ENCODE results near the gene PTCH1.

PTCH1 gene

DNA sequence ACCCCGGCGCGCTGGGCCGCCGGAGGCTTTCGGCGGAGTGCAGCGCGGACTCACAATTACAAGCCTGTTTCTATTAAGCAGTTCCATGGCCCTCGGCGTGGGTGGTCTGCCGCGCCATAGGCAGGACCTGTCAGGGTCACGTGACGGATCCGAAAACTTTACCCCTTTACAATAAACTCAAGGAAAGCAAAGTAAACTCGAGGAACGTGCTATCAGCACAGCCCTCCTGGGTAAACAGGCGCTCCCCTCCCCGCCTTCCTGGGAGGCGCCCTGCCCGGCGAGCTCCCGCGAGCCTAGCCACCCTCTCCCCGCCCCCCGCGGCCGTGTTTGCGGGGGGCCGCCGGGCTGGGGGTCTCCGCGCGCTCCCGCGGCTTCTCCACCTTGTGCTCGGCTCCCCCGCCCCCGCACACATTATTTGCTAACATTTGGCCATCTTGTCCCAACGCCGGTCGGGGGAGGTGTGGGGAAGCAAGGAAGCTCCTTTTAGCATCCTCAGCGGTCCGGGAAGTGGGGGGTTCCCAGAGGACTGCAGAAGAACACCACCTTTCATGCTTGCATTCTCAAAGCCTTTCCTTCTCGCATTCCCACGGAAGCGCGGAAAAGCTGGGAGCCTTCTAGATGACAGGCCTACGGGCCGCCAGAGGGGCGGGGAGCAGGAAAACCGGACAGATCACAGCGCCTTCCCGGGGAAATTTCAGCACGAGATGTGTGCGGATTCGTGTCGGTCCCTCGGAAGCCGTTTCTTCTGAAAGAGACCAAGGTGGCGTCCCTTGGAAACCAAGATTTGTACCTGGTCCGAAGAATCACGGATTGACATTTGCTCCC lies at the start of gene PTCH1:
Gene PTCH1 (minus strand): TSS at position 238 of the 825 bp plus-strand sequence.
- DNase-seq (ENCODE audit: low read depth in 2 of 2) = no peak

DNA sequence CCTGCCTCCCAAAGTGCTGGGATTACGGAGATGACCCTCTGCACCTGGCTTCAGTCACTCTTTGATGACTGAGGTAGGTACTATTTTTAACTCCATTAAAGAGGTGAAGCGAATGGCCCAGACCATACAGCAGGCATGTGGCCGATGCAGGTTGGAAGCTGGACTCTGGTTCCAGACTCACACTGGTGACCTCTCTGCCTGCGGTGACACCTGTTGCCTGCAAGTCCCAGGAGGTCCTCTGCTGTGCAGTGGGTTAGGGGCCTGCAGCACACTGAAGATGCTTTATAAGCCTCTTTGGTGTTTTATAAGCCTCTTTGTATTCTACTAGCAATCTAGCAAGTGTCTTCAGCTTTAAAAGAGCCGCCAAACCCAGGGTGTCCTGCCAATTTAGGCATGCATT lies 49.2 kb upstream of the PTCH1 start:
- DNase-seq (ENCODE audit: low read depth in 2 of 2) = no peak

DNA sequence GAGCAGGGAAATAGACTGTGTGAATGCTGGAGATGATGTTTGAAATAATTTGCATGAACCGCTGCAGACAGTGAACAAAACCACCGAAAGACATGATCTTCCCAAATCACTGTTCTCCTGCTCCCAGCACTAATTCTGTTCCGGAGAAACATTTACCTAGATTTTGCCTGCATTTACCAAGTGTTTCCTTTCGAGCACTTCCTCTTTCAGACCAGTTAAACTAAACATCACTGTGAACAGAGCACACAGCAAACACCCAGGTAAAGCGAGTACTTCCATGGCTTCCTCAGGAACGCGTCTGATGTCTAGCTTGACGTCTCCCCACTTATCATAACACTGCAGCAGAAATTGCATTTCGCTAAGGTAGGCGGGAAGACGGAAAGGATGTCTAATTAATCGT lies 45.1 kb upstream of the PTCH1 start:
- DNase-seq (ENCODE audit: low read depth in 2 of 2) = no peak

DNA sequence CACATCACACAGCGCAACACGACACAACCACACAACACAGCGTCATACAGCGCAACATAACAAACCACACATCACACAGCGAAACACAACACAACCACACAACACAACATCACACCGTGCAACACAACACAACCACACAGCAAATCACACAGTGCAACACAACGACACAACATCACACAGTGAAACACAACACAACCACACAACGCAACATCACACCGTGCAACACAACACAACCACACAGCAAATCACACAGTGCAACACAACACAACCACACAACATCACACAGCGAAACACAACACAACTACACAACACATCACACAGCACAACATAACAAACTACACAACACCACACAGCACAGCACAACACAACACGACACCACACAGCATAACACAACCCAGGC lies 40.4 kb upstream of the PTCH1 start:
- DNase-seq (ENCODE audit: low read depth in 2 of 2) = no peak

DNA sequence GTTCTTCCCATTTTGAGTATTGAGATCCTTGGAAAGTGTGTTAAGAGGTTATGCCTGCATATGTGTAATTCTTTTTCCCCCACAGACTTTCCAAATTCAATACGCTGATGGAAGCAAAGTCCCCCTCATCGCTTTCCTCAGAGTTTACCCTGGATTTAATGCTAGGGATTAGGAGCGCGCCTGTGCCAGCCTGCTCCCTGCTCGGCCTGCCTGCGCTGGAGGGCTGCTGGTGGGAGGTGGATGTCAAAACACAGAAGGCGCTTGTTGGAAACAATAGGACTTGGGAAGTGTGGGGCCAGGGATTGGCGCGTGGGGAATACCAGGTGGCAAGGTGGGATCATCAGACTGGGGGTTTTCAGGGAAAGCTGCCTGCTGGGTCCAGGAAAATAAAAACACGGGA lies 39.8 kb upstream of the PTCH1 start:
- DNase-seq (ENCODE audit: low read depth in 2 of 2) = no peak

DNA sequence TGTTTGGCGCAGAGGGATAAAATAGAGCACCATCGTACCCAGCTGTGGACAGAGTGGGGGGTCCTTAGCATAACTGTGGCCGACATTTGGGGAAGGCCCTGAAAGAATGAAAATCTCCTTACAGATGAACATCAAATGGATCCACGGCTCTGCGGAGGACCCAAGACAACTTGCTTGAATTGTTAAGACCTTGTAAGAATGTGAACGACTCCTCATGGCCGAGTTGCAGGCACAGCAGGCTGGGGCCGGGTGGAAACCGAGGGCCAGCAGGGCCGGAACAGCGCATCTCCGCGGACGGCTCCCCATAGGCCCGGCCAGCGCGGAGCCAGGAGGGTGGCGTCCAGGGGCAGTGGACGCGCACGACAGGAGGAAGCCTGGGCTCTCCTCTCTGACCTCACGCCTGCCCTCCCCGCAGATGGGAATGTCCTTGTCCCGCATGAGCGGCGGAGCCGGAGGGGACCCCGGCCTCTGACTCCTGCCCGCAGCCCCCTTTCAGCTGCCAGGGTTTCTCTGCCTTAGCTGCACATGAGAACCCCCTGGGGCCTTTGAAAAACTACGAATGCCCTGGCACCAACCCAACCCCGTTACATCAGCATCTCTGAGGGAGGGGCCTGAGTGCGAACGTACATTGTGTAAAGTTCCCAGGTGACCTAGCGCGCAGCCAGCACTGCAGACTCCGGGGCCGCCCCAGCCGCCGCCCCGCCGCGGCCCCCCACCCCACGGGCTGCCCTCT lies 36.2 kb upstream of the PTCH1 start:
- no peak for DNase-seq (ENCODE audit: low read depth in 2 of 2)

DNA sequence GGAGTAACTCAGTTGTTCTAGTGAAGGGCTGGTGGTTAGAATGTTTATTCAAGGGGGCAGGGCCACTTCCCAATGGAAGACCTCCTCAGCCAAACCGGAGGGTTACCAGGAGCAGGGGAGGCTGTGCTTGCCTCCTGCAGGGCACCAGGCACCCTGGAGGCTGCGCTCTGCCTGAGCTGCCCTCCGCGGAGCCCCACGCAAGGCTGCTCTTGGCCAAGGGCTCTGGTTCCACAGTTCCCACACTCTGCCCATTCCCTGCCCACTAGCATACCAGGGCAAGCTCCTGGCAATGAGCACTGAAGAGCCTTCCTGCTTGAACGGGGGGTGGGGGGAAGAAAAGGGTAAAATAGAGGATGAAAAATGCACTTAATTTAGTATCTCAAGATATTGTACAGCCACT lies 35.5 kb upstream of the PTCH1 start:
- no peak for DNase-seq (ENCODE audit: low read depth in 2 of 2)

DNA sequence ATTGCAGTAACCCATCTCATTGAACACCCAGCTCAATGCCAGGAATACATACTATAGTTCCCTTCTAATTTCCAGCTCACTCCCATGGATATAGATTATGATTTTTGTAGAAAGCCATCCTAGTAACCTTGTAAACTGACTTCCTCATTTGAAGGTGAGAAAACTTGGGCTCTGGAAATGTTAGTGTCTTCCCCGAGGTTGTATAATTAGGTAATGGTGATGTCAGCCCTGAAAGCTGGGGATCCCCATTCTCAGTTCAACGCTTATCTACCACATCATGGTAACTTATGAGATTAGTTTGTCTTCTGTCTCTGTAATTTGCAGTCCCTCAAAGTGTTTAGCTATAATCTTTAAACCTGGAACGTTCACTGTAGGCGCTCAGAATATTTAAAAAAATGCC lies 34.6 kb upstream of the PTCH1 start:
- DNase-seq (ENCODE audit: low read depth in 2 of 2) = no peak

DNA sequence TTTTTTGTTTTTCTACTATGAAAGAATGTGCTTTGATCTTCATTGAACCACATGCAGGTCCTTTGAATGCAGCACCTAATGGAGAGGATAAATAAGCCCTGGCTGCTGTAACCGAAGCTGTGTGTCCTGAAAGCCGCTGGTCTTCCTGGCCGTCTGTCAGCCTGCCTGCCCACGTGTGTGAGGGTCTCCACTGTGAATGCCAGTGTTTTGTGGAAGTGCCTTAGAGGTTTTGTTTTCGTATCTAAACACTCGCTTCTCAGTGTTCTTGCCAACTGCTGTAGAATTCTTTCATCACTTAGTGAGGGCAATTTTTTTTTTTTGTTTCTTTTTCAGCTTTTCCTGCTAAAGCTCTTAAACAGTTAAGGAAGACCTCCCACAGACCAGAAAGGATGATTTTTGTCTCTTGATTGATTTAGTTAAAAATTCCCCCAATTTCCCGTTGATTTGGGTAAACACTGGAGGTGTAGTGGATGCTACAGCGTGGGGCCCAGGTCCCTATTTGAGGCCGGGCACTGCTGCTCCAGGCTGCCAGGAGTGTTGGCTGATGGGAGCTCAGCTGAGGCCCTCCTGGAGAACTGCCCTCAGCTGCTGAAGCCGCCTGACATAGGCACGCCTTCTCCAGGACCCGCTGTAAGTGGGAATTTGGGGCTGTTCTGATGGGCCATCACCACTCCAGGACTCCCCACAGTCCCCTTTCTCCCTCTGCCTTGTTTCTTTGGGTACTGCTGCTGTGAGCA lies 29.2 kb upstream of the PTCH1 start:
- no peak for DNase-seq (ENCODE audit: low read depth in 2 of 2)

DNA sequence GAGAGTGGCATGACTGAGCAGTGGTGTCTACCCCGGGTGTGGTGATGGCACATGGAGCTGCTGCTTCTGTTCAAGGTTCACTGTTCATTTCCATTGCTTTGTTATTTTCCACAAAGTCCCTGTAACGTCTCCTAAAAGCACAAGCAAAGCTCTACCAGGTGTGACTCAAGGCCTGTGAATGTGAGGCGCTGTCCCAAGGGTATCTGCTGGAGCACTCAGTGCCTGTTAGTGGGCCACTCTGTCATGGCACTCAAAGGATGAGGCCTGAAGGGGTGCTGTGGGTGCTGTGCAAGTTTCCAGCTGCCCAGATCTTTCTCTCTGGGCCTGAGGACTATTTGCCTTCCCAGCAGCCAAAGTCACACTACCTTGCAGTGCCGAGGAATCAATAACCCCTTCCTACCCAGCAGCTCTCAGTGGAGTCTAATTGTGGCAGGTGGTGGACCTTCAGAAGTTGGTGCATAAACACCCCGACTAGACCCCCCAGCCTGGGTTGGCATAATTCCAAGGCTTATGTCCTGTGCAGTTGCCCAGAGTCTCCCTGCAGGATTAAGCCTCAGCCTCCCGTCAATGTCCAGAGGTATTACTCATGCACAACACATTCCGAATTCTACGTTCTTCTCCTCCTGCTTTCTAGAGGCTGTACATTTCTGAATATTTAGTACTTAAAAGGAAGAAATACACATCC lies 17.4 kb upstream of the PTCH1 start:
- no peak for DNase-seq (ENCODE audit: low read depth in 2 of 2)

DNA sequence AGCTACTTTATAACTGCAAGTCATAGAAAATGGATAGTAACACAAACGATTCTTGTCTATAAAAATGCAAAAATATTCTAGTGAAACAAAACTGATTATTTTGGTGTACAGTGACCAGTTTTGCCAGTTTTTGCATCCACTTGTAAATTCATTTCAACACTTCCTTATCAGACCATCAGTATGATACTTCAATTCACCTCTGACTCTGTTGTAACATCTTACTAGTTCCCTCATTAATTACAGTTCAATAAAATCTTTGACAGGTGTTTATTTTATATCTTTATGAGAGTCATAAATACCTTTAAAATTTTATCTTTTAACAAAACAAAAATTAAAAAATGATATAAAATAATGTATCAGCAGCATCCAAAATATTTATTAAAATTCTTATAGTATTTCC lies 13.1 kb upstream of the PTCH1 start:
- no peak for DNase-seq (ENCODE audit: low read depth in 2 of 2)

DNA sequence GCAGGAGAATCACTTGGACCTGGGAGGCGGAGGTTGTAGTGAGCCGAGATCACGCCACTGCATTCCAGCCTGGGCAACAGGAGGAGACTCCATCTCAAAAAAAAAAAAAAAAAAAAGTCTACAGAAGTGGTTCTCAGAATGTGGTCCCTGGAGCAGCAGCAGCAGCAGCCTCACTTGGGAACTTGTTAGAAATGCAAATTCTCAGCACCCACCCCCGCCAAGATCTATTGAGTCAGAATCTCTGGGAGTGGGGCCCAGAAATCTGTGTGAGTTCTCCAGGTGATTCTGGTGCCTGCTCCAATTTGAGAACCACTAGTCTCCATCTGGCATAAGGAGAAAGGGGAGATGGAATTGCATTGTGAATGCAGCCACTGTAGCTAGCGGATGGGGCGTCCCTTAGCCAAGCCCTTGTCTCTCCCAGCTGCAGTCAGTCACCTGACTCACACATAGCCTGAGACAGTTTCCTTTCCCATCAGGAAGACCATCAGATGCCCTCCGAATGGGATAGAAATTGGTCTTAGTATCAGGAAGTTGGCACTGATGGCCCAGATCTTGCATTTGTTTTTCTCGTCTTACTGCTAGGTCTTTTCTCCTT lies 12.2 kb upstream of the PTCH1 start:
- DNase-seq (ENCODE audit: low read depth in 2 of 2) = no peak

DNA sequence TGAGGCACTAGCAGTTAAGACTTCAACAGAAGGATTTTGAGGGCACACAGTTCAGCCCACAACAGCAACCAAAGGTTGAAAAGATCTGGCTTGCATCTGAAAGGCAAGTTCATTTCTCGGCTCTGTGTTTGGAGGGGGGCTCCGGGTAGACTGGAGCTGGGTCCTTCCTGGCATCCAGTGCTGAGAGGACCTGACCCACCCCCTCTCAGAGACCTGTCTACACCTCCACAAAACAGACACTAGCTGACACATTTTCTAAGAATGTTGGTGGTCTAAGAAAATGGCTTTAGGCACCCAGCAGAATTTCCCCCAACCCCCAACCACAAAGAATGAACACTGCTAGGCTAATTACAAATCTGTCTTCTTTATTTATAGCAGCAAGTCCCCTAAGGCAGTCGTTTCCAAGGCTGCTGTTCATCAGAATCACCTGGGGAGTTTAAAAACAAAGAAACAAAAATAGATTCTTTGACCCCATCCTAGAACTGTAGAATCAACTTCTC lies 6.2 kb upstream of the PTCH1 start:
- DNase-seq (ENCODE audit: low read depth in 2 of 2) = no peak

DNA sequence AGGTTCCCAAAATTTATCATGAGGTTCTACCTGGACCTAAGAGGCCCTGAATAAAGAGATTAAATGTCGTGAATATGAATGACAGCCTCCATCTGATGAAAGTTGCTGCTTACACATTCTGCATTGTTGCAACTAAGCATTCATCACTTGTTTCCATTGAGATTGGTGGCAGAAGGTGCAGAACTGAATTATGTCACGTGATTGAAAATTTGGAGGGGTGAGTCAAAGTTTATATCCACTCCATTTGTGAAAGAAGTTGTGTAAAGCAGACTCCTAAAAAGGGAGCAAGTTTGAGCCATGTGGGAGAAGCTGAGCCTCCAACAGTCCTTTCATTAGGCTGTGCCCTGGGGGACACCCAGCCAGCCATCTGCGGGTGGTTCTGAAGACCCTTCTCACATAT lies 4.9 kb upstream of the PTCH1 start:
- no peak for DNase-seq (ENCODE audit: low read depth in 2 of 2)

DNA sequence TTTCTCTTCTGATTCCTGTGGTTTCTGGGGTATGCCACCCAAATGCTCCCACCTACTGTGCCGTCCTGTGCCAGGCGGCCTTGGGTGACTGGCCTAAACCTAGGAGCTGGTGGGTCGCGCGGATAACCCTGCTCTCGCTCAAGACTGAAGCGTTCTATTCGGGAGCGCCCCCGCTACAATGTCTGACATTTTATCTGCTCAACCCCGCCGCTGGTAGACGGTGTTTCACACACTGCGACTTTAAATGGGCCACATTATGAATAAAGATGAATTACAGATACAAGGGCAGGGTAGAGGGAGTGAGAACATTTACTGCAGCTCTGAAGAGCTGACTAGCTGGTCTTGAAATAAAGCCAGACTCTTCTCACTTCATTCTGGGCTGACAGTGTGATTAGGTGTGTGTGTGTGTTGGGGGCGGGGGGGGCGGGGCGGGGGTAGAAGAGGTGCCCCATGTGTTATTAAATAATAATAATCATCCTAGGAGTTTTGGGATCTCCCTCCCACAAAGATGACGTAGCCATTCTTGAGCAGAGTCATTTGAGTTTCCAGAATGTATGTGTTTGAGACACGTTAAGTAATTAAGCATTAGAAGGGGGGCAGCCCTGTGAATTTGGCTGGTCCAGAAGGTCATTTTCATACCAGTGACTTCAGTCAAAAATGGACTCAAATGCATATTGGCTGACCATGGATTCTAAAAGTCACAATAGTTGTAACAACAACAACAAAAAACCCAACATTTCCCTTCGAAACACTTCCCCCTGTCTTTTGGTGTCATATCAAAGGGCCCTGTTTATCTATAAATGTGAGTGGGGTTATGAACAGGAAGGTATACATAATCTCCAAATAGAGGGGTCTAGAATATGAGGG lies 1.0 kb upstream of the PTCH1 start:
- DNase-seq (ENCODE audit: low read depth in 2 of 2) = no peak

DNA sequence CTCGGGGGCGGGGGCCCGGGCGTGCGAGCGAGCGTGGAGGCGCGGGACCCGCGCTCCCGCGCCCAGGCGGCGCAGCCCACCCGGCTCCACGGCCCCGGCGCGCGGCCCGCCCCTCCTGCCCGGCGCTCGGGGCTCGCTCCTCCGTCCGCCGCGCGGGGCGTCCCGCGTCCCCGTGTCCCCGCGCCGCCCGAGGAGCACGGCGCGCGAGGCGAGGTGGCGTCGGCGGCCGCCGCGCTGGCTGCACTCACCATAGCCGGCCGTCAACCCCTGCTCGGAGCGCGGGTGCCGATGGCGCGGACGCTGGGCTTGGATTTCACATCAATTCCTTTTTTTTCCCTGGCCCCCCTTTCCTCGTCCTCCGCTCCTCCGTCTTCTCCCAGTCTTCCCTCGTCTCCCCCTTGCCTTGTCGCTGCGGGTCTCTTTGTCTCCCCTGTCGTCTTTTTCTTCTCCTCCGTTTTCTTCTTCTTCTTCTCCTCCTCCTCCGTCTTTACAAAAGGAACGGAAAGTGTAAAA lies 494 bp downstream of the PTCH1 start:
- DNase-seq (ENCODE audit: low read depth in 2 of 2) = no peak

DNA sequence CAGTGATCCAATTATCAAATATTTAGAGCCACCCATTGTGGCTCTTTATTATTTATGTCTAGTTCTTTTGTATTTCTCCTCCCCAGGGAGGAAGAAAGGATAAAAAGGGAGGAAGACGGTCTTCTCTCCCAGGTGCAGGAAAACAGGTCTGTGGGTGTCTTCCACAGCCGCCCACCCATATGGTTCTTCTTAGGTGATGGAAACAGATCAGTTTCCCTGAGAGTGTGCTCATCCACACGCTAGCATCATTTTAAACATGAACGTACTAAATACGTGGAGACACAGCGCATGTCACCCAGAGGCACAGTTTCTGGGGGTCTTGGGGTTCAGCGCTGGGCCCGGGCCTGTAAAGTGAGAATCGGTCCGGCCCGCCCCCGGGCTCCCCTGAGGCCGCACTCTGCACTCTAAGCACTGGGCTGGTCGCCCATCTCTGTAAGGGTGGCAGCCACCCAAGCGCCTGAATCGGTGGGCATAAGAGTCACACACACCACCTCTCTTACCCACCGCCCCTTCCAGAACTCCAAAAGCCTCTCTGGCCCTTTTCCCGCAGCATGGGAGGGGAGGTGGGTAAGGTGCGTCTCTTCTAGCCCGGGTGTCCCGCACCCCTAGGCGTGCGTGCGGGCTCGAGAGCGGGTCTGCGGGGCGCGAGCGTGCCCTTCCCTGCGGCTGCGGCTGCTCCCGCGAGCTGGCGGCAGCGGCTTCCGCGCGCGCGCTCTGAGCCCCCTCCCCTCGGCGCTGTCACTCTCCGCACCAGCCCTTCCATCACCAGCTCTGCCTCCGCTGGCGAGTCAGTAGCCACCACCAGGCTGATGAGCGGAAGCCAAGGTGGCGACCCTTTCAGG lies 1.3 kb downstream of the PTCH1 start:
- no peak for DNase-seq (ENCODE audit: low read depth in 2 of 2)

DNA sequence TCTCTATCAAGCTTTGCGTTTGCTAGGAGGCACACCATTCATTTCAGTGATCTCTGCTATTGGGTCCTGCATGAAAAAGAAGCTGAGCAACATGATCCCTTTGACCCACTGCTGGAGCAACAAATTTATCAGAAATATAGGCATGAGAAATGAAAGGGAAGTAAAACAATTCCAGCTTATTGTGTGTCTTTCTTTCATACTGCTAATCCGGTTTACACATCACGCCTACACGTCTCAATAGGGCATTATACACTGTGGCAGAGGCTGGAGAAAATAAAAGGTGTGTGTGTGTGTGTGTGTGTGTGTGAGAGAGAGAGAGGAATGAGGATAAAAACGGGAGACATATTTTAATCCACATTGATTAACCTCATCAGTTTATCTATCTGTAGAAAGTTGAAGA lies 2.4 kb downstream of the PTCH1 start:
- DNase-seq (ENCODE audit: low read depth in 2 of 2) = no peak

DNA sequence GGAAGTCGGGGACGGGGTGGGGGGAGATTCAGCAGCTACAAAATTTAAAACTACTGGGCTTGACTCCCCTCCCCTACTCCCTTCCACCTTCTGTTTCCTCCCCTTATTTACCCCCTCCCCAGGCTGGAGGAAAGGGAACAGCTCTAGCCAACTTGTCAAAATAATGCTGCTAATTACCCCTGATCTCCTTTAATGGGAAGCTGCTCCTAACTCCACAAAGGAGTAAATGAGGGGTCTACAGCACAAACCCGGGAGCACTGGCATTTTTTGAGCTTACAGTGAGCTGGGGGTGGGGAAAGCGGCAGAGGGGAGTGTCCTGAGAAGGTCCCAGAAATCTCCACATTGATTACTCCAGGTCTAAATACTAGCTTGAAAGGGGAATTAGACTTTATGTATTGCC lies 3.1 kb downstream of the PTCH1 start:
- DNase-seq (ENCODE audit: low read depth in 2 of 2) = no peak

Measured in stimulated activated CD8-positive, alpha-beta memory T cell treated with anti-CD3 and anti-CD28 coated beads, Interleukin-7, amount 100 ng/mL, for 1 hour (primary cell).